NK-92 (cell line): ENCODE data around the gene BNIPL.

Source experiments
- DNase-seq: peaks from one replicate; lab custom pipeline; 2025; ENCODE audit not compliant: unreplicated experiment; lab: John Stamatoyannopoulos, UW

The BNIPL gene

GRCh38 chr1:151056149-151056548 lies 19.8 kb downstream of the BNIPL start:
- DNase-seq: no peak

- no peak for DNase-seq
Measured at GRCh38 chr1:151058692-151059091, 22.3 kb downstream of the BNIPL start.

- DNase-seq: no peak
Measured at GRCh38 chr1:151059109-151060006, 23.0 kb downstream of the BNIPL start, which contains the start of gene CDC42SE1. Gene CDC42SE1, minus strand, starts transcription at chr1:151059622. Its CDS starts 3,892 bp downstream, at chr1:151055730.

- no peak for DNase-seq
Measured at GRCh38 chr1:151060007-151060656, 23.7 kb downstream of the BNIPL start, which contains the start of gene MLLT11. Gene MLLT11, plus strand, starts transcription at chr1:151060397. Its CDS starts 6,828 bp downstream, at chr1:151067225.

GRCh38 chr1:151060657-151061421 lies 24.5 kb downstream of the BNIPL start:
- no peak for DNase-seq

- no peak for DNase-seq
Measured at GRCh38 chr1:151061704-151062103, 25.3 kb downstream of the BNIPL start.

GRCh38 chr1:151062741-151063371 lies 26.5 kb downstream of the BNIPL start:
- no peak for DNase-seq

- no peak for DNase-seq
Measured at GRCh38 chr1:151065089-151065645, 28.8 kb downstream of the BNIPL start.

GRCh38 chr1:151067185-151067584 lies 30.8 kb downstream of the BNIPL start:
- no peak for DNase-seq

GRCh38 chr1:151069103-151069486 lies 32.7 kb downstream of the BNIPL start:
- no peak for DNase-seq

- peak; percentile 24 for DNase-seq
Measured at GRCh38 chr1:151070474-151071276, 34.3 kb downstream of the BNIPL start, which contains the start of gene GABPB2. Gene GABPB2, plus strand, starts transcription at chr1:151070761. Its CDS starts 17,429 bp downstream, at chr1:151088190.

GRCh38 chr1:151072224-151072623 lies 35.8 kb downstream of the BNIPL start:
- no peak for DNase-seq

- DNase-seq: no peak
Measured at GRCh38 chr1:151085953-151086559, 49.7 kb downstream of the BNIPL start.
